Panc1 (cell line): ENCODE data around the gene OXT.

Source experiments
- POLR2AphosphoS5 ChIP-seq: IDR thresholded peaks from 2 replicates; pipeline ENCODE4 v1.6.1; 2012; ENCODE audit warnings: mild to moderate bottlenecking, low read depth, low read length, moderate library complexity
- SIN3A ChIP-seq: IDR thresholded peaks from 2 replicates; pipeline ENCODE4 v1.6.1; 2012; ENCODE audit warnings: low read depth, mild to moderate bottlenecking, low read length, moderate library complexity, borderline replicate concordance; ENCODE audit not compliant: insufficient read depth
- TCF7L2 ChIP-seq: IDR thresholded peaks from 2 replicates; pipeline ENCODE4 v1.6.1; 2011; ENCODE audit warnings: mild to moderate bottlenecking, low read depth, low read length, inconsistent platforms
- TF ChIP-seq, protein P1 (sequence below): fragments of 450-650 bp; IDR thresholded peaks from 2 replicates; pipeline ENCODE4 v1.5.1; 2017; ENCODE audit warnings: mild to moderate bottlenecking

DNA sequence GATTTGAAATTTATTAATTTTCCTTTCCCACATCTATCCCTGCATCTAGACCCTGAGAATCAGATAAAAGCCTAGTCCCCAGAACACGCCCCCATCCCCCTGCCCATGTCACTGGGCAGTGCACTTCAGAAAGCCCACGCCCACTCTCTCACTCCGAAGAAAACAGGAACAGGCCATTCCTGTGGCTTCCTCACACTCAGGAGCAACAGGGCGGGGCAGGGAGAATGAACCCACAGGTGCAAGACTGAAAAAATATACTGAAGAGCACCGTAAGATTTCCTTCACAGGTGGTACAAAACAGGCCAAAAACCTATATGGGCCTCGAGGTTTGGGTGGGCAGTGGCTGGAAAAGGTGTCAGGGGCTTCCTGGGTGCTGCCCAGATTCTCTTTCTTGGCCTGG is 3.4 kb downstream of the OXT start:
- TF ChIP-seq, protein P1, sequence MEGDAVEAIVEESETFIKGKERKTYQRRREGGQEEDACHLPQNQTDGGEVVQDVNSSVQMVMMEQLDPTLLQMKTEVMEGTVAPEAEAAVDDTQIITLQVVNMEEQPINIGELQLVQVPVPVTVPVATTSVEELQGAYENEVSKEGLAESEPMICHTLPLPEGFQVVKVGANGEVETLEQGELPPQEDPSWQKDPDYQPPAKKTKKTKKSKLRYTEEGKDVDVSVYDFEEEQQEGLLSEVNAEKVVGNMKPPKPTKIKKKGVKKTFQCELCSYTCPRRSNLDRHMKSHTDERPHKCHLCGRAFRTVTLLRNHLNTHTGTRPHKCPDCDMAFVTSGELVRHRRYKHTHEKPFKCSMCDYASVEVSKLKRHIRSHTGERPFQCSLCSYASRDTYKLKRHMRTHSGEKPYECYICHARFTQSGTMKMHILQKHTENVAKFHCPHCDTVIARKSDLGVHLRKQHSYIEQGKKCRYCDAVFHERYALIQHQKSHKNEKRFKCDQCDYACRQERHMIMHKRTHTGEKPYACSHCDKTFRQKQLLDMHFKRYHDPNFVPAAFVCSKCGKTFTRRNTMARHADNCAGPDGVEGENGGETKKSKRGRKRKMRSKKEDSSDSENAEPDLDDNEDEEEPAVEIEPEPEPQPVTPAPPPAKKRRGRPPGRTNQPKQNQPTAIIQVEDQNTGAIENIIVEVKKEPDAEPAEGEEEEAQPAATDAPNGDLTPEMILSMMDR, result no peak
- TF ChIP-seq SIN3A, result no peak
- no peak for TF ChIP-seq POLR2AphosphoS5
- no peak for TF ChIP-seq TCF7L2
